Panc1 (cell line): ENCODE measurements around the gene BICRA.

ENCODE experiments used
- POLR2AphosphoS5 ChIP-seq: IDR thresholded peaks from 2 replicates; pipeline ENCODE4 v1.6.1; 2012; ENCODE audit warnings: mild to moderate bottlenecking, low read depth, low read length, moderate library complexity
- SIN3A ChIP-seq: IDR thresholded peaks from 2 replicates; pipeline ENCODE4 v1.6.1; 2012; ENCODE audit warnings: low read depth, mild to moderate bottlenecking, low read length, moderate library complexity, borderline replicate concordance; ENCODE audit not compliant: insufficient read depth
- TCF7L2 ChIP-seq: IDR thresholded peaks from 2 replicates; pipeline ENCODE4 v1.6.1; 2011; ENCODE audit warnings: mild to moderate bottlenecking, low read depth, low read length, inconsistent platforms
- TF ChIP-seq, protein P1 (sequence below): fragments of 450-650 bp; IDR thresholded peaks from 2 replicates; pipeline ENCODE4 v1.5.1; 2017; ENCODE audit warnings: mild to moderate bottlenecking
- TF ChIP-seq, protein P2 (sequence below), 2 experiments: IDR thresholded peaks; 2 replicates each; pipeline ENCODE4 v1.6.1; 2011 to 2012; ENCODE audit warnings: low read depth in 2 of 2, control low read depth in 1 of 2, low read length in 1 of 2, mild to moderate bottlenecking in 1 of 2, moderate library complexity in 1 of 2; ENCODE audit not compliant: insufficient read depth in 1 of 2

GRCh38 chr19:47582320-47582909, 26.5 kb upstream of the BICRA start:
- TF ChIP-seq, protein P1, sequence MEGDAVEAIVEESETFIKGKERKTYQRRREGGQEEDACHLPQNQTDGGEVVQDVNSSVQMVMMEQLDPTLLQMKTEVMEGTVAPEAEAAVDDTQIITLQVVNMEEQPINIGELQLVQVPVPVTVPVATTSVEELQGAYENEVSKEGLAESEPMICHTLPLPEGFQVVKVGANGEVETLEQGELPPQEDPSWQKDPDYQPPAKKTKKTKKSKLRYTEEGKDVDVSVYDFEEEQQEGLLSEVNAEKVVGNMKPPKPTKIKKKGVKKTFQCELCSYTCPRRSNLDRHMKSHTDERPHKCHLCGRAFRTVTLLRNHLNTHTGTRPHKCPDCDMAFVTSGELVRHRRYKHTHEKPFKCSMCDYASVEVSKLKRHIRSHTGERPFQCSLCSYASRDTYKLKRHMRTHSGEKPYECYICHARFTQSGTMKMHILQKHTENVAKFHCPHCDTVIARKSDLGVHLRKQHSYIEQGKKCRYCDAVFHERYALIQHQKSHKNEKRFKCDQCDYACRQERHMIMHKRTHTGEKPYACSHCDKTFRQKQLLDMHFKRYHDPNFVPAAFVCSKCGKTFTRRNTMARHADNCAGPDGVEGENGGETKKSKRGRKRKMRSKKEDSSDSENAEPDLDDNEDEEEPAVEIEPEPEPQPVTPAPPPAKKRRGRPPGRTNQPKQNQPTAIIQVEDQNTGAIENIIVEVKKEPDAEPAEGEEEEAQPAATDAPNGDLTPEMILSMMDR = no peak
- no peak for TF ChIP-seq POLR2AphosphoS5
- no peak for TF ChIP-seq SIN3A
- TF ChIP-seq, protein P2, sequence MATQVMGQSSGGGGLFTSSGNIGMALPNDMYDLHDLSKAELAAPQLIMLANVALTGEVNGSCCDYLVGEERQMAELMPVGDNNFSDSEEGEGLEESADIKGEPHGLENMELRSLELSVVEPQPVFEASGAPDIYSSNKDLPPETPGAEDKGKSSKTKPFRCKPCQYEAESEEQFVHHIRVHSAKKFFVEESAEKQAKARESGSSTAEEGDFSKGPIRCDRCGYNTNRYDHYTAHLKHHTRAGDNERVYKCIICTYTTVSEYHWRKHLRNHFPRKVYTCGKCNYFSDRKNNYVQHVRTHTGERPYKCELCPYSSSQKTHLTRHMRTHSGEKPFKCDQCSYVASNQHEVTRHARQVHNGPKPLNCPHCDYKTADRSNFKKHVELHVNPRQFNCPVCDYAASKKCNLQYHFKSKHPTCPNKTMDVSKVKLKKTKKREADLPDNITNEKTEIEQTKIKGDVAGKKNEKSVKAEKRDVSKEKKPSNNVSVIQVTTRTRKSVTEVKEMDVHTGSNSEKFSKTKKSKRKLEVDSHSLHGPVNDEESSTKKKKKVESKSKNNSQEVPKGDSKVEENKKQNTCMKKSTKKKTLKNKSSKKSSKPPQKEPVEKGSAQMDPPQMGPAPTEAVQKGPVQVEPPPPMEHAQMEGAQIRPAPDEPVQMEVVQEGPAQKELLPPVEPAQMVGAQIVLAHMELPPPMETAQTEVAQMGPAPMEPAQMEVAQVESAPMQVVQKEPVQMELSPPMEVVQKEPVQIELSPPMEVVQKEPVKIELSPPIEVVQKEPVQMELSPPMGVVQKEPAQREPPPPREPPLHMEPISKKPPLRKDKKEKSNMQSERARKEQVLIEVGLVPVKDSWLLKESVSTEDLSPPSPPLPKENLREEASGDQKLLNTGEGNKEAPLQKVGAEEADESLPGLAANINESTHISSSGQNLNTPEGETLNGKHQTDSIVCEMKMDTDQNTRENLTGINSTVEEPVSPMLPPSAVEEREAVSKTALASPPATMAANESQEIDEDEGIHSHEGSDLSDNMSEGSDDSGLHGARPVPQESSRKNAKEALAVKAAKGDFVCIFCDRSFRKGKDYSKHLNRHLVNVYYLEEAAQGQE (IDR thresholded peaks at IDR 0.05; ENCODE audit: insufficient read depth in 1 of 2, low read depth in 2 of 2, low read length in 1 of 2) = no peak
- no peak for TF ChIP-seq TCF7L2
